SK-N-SH treated with all-trans-retinoic acid at 6 μM for 48 hours (cell line): Measurements from ENCODE around the gene PTPRN2.

Experiments used
- ATAC-seq: fragments of 200-7000 bp; cut with Tn5 transposase; 3 replicates; pipeline ENCODE4 v1.9.1; 2020; ENCODE audit warnings: mild to moderate bottlenecking, moderate library complexity
- ARNTL ChIP-seq: fragments of 450-650 bp; formaldehyde crosslinking; IDR thresholded peaks from 2 replicates; pipeline ENCODE4 v1.5.0; 2020; ENCODE audit warnings: low read depth, mild to moderate bottlenecking, moderate library complexity, borderline replicate concordance
- BACH2 ChIP-seq: fragments of 250-450 bp; sonication (Bioruptor Pico); IDR thresholded peaks from 2 replicates; pipeline ENCODE4 v1.9.0; 2021; ENCODE audit warnings: mild to moderate bottlenecking, borderline replicate concordance
- CREB5 ChIP-seq: fragments of 250-450 bp; sonication (Bioruptor Pico); IDR thresholded peaks from 2 replicates; pipeline ENCODE4 v1.5.1; 2020; ENCODE audit warnings: low read depth, mild to moderate bottlenecking, moderate library complexity
- CSDC2 ChIP-seq: fragments of 250-450 bp; sonication (Bioruptor Pico); IDR thresholded peaks from 2 replicates; pipeline ENCODE4 v1.5.0; 2020; ENCODE audit warnings: mild to moderate bottlenecking, moderate library complexity
- CSRNP3 ChIP-seq: fragments of 250-450 bp; sonication (Bioruptor Pico); IDR thresholded peaks from 2 replicates; pipeline ENCODE4 v1.5.1; 2021; ENCODE audit warnings: mild to moderate bottlenecking, moderate library complexity
- GLIS3 ChIP-seq: fragments of 250-450 bp; sonication (Bioruptor Pico); IDR thresholded peaks from 2 replicates; pipeline ENCODE4 v1.5.0; 2020; ENCODE audit warnings: mild to moderate bottlenecking, moderate library complexity
- PATZ1 ChIP-seq: fragments of 250-450 bp; sonication (Bioruptor Pico); IDR thresholded peaks from 2 replicates; pipeline ENCODE4 v1.8.0; 2020; ENCODE audit warnings: mild to moderate bottlenecking, moderate library complexity, borderline replicate concordance
- POU6F1 ChIP-seq: fragments of 250-450 bp; sonication (Bioruptor Pico); IDR thresholded peaks from 2 replicates; pipeline ENCODE4 v1.8.0; 2021; ENCODE audit warnings: low read depth, mild to moderate bottlenecking, moderate library complexity, borderline replicate concordance
- PPARA ChIP-seq: fragments of 250-450 bp; sonication (Bioruptor Pico); IDR thresholded peaks from 2 replicates; pipeline ENCODE4 v1.5.0; 2020; ENCODE audit warnings: mild to moderate bottlenecking, borderline replicate concordance
- RARB ChIP-seq: fragments of 250-450 bp; sonication (Bioruptor Pico); IDR thresholded peaks from 2 replicates; pipeline ENCODE4 v1.8.0; 2021; ENCODE audit warnings: mild to moderate bottlenecking, moderate library complexity
- SNAI2 ChIP-seq: fragments of 250-450 bp; sonication (Bioruptor Pico); IDR thresholded peaks from 2 replicates; pipeline ENCODE4 v1.5.0; 2020; ENCODE audit warnings: mild to moderate bottlenecking, moderate library complexity
- TCF4 ChIP-seq: fragments of 250-450 bp; sonication (Bioruptor Pico); IDR thresholded peaks from 2 replicates; pipeline ENCODE4 v1.8.0; 2021; ENCODE audit warnings: mild to moderate bottlenecking, moderate library complexity, borderline replicate concordance
- TOX ChIP-seq: fragments of 250-450 bp; sonication (Bioruptor Pico); IDR thresholded peaks from 2 replicates; pipeline ENCODE4 v1.8.0; 2021; ENCODE audit warnings: mild to moderate bottlenecking, moderate library complexity, borderline replicate concordance
- TSHZ2 ChIP-seq: fragments of 250-450 bp; sonication (Bioruptor Pico); IDR thresholded peaks from 2 replicates; pipeline ENCODE4 v1.5.0; 2020; ENCODE audit warnings: mild to moderate bottlenecking, moderate library complexity
- ZC3H10 ChIP-seq: fragments of 250-450 bp; sonication (Bioruptor Pico); IDR thresholded peaks from 2 replicates; pipeline ENCODE4 v1.5.1; 2021; ENCODE audit warnings: mild to moderate bottlenecking, moderate library complexity
- ZFP3 ChIP-seq: fragments of 250-450 bp; sonication (Bioruptor Pico); IDR thresholded peaks from 2 replicates; pipeline ENCODE4 v1.5.0; 2020; ENCODE audit warnings: mild to moderate bottlenecking, moderate library complexity
- ZNF565 ChIP-seq: fragments of 450-650 bp; formaldehyde crosslinking; conservative IDR thresholded peaks from 2 replicates; pipeline ENCODE4 v1.5.0; 2020; ENCODE audit warnings: low read depth, mild to moderate bottlenecking, moderate library complexity
- ZNF70 ChIP-seq: fragments of 450-650 bp; formaldehyde crosslinking; IDR thresholded peaks from 2 replicates; pipeline ENCODE4 v1.5.0; 2020; ENCODE audit warnings: mild to moderate bottlenecking, moderate library complexity
- ZNF8 ChIP-seq: fragments of 450-650 bp; formaldehyde crosslinking; IDR thresholded peaks from 2 replicates; pipeline ENCODE4 v1.5.0; 2020; ENCODE audit warnings: mild to moderate bottlenecking, moderate library complexity

Gene PTPRN2

GRCh38 chr7:158167373-158167772, 420.2 kb downstream of the PTPRN2 start:
- no peak for ATAC-seq
- TF ChIP-seq ZFP3 (CRISPR knock-in tag) (no peak), CSRNP3 (CRISPR knock-in tag) (no peak), POU6F1 (no peak), PPARA (CRISPR knock-in tag) (no peak), TCF4 (CRISPR knock-in tag) (no peak), GLIS3 (no peak), SNAI2 (CRISPR knock-in tag) (no peak), PATZ1 (CRISPR knock-in tag) (no peak), CREB5 (CRISPR knock-in tag) (no peak), TOX (no peak), TSHZ2 (CRISPR knock-in tag) (no peak), ZC3H10 (CRISPR knock-in tag) (no peak), RARB (CRISPR knock-in tag) (no peak), ARNTL (CRISPR knock-in tag) (no peak)

GRCh38 chr7:158166386-158167340, 421.0 kb downstream of the PTPRN2 start:
- no peak for ATAC-seq
- no peak for TF ChIP-seq BACH2 (CRISPR knock-in tag)
- TF ChIP-seq CREB5 (CRISPR knock-in tag), result no peak
- TF ChIP-seq ZNF70 (CRISPR knock-in tag), result no peak
- TF ChIP-seq ZNF8, result no peak
- TF ChIP-seq ARNTL (CRISPR knock-in tag), result no peak
- TF ChIP-seq CSRNP3 (CRISPR knock-in tag), result no peak
- TF ChIP-seq CSDC2 (CRISPR knock-in tag), result no peak
- TF ChIP-seq TOX, result no peak
- TF ChIP-seq RARB (CRISPR knock-in tag), result no peak
- TF ChIP-seq PPARA (CRISPR knock-in tag), result no peak
- no peak for TF ChIP-seq ZNF565 (CRISPR knock-in tag)
